Right ventricle myocardium superior (tissue), 1 donor: Measurements from ENCODE around the gene PTPRN2. TPM values are rescaled to one million over a fixed set of nuclear protein-coding genes. Genes with fewer than 3 reads are reported as not detected.
"Not testable (repeated sequence)": the region's sequence is repeated elsewhere in the genome, so short reads cannot be mapped to it uniquely, and the experiment has no call there.

Experiments
- ATAC-seq: fragments of 200-7000 bp; cut with Tn5 transposase; one replicate; pipeline ENCODE4 v1.9.1; 2020; ENCODE audit warnings: mild to moderate bottlenecking; ENCODE audit not compliant: poor library complexity
- DNase-seq: peaks from one replicate; pipeline ENCODE4 v3.0.0-alpha.2; 2020
- intact Hi-C: fragments of 100-400 bp; cut with DNase I; formaldehyde crosslinking; loops from one replicate; pipeline ENCODE4 v1.11.2; 2022
- total RNA-seq: library from RNA; stranded (reverse); fragmentation: NEBNext Ultra II Directional; extraction: Animal tissue kit (Norgen Biotek cat#: 25700); gene quantifications from one replicate; pipeline ENCODE4 v1.2.1, GENCODE V29; 2021
- donor health status: DM: no; HTN: yes; CAD: no; lungs with severe emphysema.

PTPRN2 gene
- total RNA-seq, 1 donor from 2014 or later, result 1.2 TPM

DNA sequence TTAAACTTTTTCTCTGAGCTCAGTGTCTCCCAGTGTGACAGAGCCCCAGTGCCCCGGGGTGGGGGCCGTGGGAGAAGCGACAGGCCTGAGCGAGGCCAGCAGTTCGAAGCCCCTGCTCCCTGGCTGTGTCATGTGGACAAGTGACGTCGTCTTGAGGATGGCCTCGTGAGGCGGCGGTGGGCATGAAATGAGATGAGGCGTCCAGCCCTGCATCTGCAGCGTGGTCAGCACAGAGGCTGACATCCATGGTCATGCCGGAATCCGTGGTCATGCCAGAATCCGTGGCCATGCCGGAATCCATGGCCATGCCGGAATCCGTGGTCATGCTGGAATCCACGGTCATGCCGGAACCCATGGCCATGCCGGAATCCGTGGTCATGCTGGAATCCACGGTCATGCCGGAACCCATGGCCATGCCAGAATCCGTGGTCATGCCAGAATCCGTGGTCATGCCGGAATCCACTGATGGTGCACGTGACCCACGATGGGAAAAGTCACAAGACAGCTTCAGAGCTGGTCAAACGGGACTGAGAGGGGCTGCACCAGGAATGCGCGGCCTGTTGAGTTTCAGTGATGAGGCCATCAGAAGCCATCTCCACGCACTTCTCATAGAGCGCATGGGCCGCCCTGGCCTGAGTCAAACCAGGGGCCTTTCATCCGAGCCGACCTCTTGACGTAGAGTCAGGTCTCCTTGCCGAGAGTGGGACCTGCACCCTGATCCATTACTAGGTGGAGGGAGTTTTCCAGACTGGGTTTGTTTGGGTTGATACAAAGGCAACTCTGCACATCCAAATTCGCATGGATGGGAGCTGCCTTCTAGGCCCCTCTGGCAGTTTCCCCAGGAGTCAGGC, 342.5 kb downstream of the PTPRN2 start:
- ATAC-seq, result no peak
- intact Hi-C loops, result no loop called here
- DNase-seq, result no peak

- ATAC-seq, result no peak
- no peak for DNase-seq
Measured at GRCh38 chr7:158244430-158244829, 343.2 kb downstream of the PTPRN2 start.

DNA sequence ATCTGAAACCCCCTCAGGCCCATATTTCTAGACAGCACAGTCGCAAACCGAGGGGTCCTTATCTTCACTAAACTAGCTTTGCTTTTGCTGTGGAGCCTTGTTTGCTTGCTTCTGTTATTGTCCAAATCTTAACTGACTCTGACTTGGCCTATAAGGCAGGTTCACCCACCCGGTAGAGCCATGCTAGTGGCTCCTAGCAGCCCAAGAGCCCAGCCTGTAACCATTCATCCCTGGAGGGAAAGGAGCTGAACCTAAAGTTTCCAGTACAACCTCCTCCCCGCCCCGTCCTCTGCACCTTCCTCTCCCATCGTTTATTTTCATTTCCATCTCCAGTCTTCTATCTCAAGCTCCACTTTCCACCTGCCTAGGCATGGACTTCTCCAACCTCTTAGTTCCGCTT, 345.7 kb downstream of the PTPRN2 start:
- intact Hi-C loops, result no loop called here
- ATAC-seq, result no peak
- no peak for DNase-seq

More at GRCh38 chr7:158244430-158244829, 343.2 kb downstream of the PTPRN2 start:
- intact Hi-C loops, result no loop called here

DNA sequence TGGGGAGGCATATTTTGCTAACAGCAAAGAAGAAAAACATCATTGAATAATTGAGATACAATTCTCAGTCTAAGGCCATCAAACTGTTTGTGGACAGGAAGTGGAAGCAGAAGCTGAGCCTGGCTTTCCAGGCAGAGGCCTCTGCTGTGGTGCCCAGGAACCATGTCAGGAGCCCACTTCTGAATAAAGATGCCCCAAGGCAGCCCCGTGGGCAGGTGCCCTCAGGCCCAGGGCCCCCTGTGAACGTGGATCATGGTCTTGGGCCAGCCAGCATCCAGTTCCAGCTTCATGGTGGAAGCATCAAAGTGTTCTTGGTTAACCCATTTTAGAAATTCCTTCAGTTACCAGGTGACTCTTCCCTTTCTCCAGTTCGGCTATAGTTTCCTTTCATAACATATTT, 346.8 kb downstream of the PTPRN2 start:
- DNase-seq, result no peak
- intact Hi-C loops, result no loop called here
- no peak for ATAC-seq

GRCh38 chr7:158239290-158239981, 348.2 kb downstream of the PTPRN2 start:
- ATAC-seq, result no peak
- intact Hi-C loops, result no loop called here
- no peak for DNase-seq

GRCh38 chr7:158238616-158239289, 348.9 kb downstream of the PTPRN2 start:
- intact Hi-C loops, result no loop called here
- DNase-seq, result no peak
- ATAC-seq, result no peak

DNA sequence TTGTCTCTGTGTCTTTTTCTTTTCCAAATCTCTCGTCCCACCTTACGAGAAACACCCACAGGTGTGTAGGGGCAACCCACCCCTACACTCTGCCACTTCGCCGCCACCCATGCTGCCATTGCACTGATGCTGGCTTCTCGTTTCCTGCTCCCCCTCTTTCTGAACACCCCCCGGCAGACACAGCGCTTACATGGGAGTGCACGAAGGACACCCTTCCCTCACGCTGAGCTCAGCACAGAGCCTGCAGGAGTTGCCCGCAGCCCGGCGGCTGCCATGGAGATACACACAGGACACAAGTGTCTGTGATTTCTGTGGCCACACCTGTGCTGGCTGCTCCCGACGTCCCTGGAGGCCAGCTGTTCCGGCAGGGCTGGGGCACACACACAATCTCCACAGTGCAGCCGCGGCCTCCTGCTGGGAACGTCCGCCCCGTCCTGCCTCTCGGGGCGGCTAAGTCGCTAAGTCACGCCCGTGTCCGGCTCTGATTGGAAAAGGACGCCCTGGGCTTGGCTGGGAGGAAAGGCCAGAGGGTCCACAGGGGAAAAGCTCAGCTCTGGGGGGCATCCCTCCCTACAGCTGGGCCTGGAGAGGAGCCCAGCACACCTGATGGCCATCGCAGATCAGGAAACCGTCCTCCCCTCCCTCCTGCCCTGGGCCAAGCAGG, 349.8 kb downstream of the PTPRN2 start:
- DNase-seq, result no peak
- no peak for ATAC-seq
- intact Hi-C loops, result no loop called here

- ATAC-seq (no peak), DNase-seq (no peak)
- intact Hi-C loops, result no loop called here
Measured at GRCh38 chr7:158236400-158236799, 351.2 kb downstream of the PTPRN2 start.

- intact Hi-C loops, result no loop called here
Measured at GRCh38 chr7:158235862-158236261, 351.8 kb downstream of the PTPRN2 start.

DNA sequence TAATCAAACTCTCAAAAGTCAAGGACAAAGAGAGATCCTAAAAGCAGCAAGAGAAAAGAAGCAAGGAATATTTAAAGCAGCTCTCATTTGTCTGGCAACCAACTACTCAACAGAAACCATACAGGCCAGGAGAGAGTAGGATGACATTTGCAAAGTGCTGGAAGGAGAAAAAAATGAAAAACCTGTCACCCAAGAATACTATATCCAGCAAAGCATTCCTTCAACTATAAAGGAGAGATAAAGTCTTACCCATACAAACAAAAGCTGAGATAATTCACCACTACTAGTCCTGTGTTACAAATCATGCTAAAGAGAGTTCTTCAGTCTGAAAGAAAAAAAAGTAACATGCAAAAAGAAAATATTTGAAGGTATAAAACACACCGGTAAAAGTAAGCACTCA, 357.7 kb downstream of the PTPRN2 start:
- ATAC-seq (no peak), DNase-seq (no peak)
- intact Hi-C loops, result no loop called here

More at GRCh38 chr7:158235862-158236261, 351.8 kb downstream of the PTPRN2 start:
- ATAC-seq (no peak), DNase-seq (no peak)

GRCh38 chr7:158228986-158229385, 358.6 kb downstream of the PTPRN2 start:
- intact Hi-C loops, result no loop called here
- ATAC-seq, result no peak
- no peak for DNase-seq

GRCh38 chr7:158228131-158228530, 359.5 kb downstream of the PTPRN2 start:
- no peak for ATAC-seq
- intact Hi-C loops, result no loop called here

GRCh38 chr7:158227258-158227984, 360.2 kb downstream of the PTPRN2 start:
- ATAC-seq (no peak), DNase-seq (no peak)
- intact Hi-C loops, result no loop called here

More at GRCh38 chr7:158228131-158228530, 359.5 kb downstream of the PTPRN2 start:
- no peak for DNase-seq

GRCh38 chr7:158216198-158216597, 371.4 kb downstream of the PTPRN2 start:
- intact Hi-C loops, result no loop called here
- ATAC-seq, result no peak

GRCh38 chr7:158209435-158209834, 378.2 kb downstream of the PTPRN2 start:
- ATAC-seq (no peak), DNase-seq (no peak)
- intact Hi-C loops, result no loop called here

More at GRCh38 chr7:158216198-158216597, 371.4 kb downstream of the PTPRN2 start:
- DNase-seq, result no peak

- intact Hi-C loops, result no loop called here
- ATAC-seq, result no peak
- no peak for DNase-seq
Measured at GRCh38 chr7:158206341-158206740, 381.3 kb downstream of the PTPRN2 start.

- intact Hi-C loops, result no loop called here
- ATAC-seq (no peak), DNase-seq (no peak)
Measured at GRCh38 chr7:158204453-158204852, 383.2 kb downstream of the PTPRN2 start.

DNA sequence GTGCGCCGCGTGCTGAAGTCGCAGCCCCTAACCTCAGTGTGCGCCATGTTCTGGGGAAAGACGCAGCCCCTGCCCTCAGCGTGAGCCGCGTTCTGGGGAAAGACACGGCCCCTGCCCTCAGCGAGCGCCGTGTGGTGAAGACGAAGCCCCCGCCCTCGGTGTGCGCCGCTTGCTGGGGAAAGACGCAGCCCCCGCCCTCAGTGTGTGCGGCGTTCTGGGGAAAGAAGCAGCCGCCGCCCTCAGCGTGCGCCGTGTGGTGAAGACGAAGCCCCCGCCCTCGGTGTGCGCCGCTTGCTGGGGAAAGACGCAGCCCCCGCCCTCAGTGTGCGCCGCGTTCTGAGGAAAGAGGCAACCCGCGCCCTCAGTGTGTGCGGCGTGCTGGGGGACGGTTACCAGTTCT, 383.7 kb downstream of the PTPRN2 start:
- DNase-seq, intact Hi-C loops, ATAC-seq: not testable (repeated sequence)
